NT2/D1 (cell line): Measurements from ENCODE around the gene NAIF1.

Experiments used
- SUZ12 ChIP-seq: IDR thresholded peaks from 2 replicates; pipeline ENCODE4 v1.6.1; 2011; ENCODE audit not compliant: insufficient read length, insufficient read depth; ENCODE audit errors: extremely low read depth
- YY1 ChIP-seq: IDR thresholded peaks from 2 replicates; pipeline ENCODE4 v1.6.1; 2011; ENCODE audit not compliant: insufficient read length, insufficient read depth

- TF ChIP-seq YY1 (no peak), SUZ12 (no peak)
These were observed 22.2 kb upstream of the NAIF1 start for GRCh38 chr9:128089299-128089698.
